Type B pancreatic cell (in vitro differentiated cells): ENCODE measurements around the gene CBX2. TPM values are rescaled to one million over a fixed set of nuclear protein-coding genes. Genes with fewer than 3 reads are reported as not detected.
A peak's percentile ranks its signal among the peaks of the same experiment; 100 is the strongest.

ENCODE experiments used
- DNase-seq: peaks from one replicate; pipeline ENCODE4 v3.0.0; 2021; ENCODE audit warnings: mixed read lengths; ENCODE audit not compliant: unreplicated experiment; ENCODE audit errors: extremely low spot score
- H3K27ac Mint-ChIP-seq: 2 replicates; pipeline ENCODE4 v1.8.0; 2021; ENCODE audit warnings: mild to moderate bottlenecking, mixed read lengths
- H3K27me3 Mint-ChIP-seq: 2 replicates; pipeline ENCODE4 v1.8.0; 2021; ENCODE audit warnings: mixed read lengths
- H3K36me3 Mint-ChIP-seq: 2 replicates; pipeline ENCODE4 v1.8.0; 2021; ENCODE audit warnings: mixed read lengths
- H3K4me1 Mint-ChIP-seq: one replicate; pipeline ENCODE4 v1.8.0; 2021; ENCODE audit warnings: mixed read lengths; ENCODE audit not compliant: unreplicated experiment
- H3K4me3 Mint-ChIP-seq: 2 replicates; pipeline ENCODE4 v1.8.0; 2021; ENCODE audit warnings: mild to moderate bottlenecking, mixed read lengths
- H3K9me3 Mint-ChIP-seq: 2 replicates; pipeline ENCODE4 v1.8.0; 2021; ENCODE audit warnings: mixed read lengths
- total RNA-seq: library from RNA; stranded (reverse); gene quantifications from 2 replicates; pipeline ENCODE4 v1.2.1, GENCODE V29; 2021; ENCODE audit warnings: low replicate concordance
- TF ChIP-seq, protein P1 (sequence below): fragments of 200-600 bp; sonication (generic); conservative IDR thresholded peaks from 2 replicates; pipeline ENCODE4 v1.5.0; 2021; ENCODE audit warnings: antibody characterized with exemption, mild to moderate bottlenecking

CBX2 gene
- total RNA-seq, 1 donor from 2014 or later = 72.0 TPM

DNA sequence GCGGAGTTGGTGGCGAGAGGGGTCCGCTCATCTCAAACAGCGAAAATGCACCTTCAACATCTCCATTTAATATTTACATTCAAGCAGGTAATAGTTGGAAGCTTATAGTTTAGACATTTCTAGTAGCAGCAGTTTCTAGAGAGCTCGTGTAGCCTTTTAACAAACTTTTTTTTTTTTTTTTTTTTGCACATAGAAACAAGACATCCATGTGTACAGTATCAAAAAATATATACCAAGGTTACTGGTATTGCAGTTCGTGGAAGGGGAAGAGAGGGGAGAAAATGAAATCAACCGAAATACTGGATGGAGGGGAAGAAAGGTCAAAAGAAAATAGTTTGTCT, 55.1 kb downstream of the CBX2 start:
- peaks cover 30% of the 10 kb centered on the region for H3K4me1 Mint-ChIP-seq
- TF ChIP-seq, protein P1, sequence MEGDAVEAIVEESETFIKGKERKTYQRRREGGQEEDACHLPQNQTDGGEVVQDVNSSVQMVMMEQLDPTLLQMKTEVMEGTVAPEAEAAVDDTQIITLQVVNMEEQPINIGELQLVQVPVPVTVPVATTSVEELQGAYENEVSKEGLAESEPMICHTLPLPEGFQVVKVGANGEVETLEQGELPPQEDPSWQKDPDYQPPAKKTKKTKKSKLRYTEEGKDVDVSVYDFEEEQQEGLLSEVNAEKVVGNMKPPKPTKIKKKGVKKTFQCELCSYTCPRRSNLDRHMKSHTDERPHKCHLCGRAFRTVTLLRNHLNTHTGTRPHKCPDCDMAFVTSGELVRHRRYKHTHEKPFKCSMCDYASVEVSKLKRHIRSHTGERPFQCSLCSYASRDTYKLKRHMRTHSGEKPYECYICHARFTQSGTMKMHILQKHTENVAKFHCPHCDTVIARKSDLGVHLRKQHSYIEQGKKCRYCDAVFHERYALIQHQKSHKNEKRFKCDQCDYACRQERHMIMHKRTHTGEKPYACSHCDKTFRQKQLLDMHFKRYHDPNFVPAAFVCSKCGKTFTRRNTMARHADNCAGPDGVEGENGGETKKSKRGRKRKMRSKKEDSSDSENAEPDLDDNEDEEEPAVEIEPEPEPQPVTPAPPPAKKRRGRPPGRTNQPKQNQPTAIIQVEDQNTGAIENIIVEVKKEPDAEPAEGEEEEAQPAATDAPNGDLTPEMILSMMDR = no peak
- no peak for DNase-seq
- H3K27ac Mint-ChIP-seq = peak overlapping the region; percentile 80
- peak overlapping the region; percentile 81 for H3K4me3 Mint-ChIP-seq
- H3K36me3 Mint-ChIP-seq = peaks cover 9% of the 10 kb centered on the region
- H3K27me3 Mint-ChIP-seq = peaks cover 25% of the 10 kb centered on the region
- H3K9me3 Mint-ChIP-seq = no peaks in the 10 kb centered on the region

GRCh38 chr17:79833744-79834564, 56.0 kb downstream of the CBX2 start:
- H3K4me1 Mint-ChIP-seq = peaks cover 27% of the 10 kb centered on the region
- no peak overlapping the region for H3K4me3 Mint-ChIP-seq
- no peak overlapping the region for H3K27ac Mint-ChIP-seq
- TF ChIP-seq, protein P1 = no peak
- peaks cover 25% of the 10 kb centered on the region for H3K27me3 Mint-ChIP-seq
- no peak for DNase-seq
- peaks cover 9% of the 10 kb centered on the region for H3K36me3 Mint-ChIP-seq
- no peaks in the 10 kb centered on the region for H3K9me3 Mint-ChIP-seq

DNA sequence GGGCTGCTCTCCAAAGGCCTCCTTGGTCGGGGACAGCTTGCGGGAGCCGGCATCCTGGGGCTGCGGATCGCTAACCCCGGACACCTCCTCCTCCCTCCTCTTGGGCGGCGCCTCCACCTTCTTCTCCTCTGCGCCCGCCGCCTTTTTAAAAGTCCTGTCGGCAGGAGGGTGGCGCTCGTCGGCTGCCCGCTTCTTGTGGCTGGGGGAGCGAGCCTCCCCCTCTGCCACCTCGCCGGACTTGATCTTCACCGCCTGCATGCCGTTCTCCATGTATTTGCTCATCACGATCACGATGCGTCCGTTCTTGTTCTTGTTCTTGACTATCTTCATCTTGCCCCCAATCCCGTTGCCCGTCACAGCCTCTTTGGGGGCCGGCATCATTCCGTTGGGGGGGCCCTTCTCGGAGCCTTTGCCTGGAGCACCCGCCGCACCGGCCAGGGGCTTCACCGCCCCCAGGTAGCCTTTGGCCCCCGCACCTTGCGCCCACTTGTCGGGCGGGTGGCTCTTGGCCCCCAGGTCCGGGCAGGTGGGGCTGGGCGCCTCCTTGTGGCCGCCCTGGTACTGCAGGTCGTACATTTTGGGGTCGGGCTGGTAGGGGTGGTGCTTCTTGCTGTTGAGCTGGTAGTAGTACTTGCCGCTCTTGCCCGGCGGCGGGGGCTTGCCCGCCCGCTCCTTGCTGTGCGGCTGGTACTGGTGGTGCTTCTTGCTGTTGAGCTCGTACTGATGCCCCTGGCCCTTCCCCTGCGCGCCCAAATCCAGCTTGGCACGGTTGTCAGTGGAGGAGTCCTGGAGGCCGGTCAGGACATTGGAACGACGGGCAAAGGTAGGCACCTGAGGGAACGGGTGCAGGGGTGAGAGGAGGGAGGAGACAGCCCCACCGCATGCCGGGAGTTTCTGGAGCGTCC, 56.9 kb downstream of the CBX2 start:
- Mint-ChIP-seq H3K27ac (peak overlapping the region; percentile 58), H3K4me1 (peaks cover 21% of the 10 kb centered on the region), H3K36me3 (peaks cover 9% of the 10 kb centered on the region), H3K4me3 (peak overlapping the region; percentile 73), H3K9me3 (no peaks in the 10 kb centered on the region), H3K27me3 (peaks cover 25% of the 10 kb centered on the region)
- TF ChIP-seq, protein P1 = peak; percentile 88
- DNase-seq = peak; percentile 79

DNA sequence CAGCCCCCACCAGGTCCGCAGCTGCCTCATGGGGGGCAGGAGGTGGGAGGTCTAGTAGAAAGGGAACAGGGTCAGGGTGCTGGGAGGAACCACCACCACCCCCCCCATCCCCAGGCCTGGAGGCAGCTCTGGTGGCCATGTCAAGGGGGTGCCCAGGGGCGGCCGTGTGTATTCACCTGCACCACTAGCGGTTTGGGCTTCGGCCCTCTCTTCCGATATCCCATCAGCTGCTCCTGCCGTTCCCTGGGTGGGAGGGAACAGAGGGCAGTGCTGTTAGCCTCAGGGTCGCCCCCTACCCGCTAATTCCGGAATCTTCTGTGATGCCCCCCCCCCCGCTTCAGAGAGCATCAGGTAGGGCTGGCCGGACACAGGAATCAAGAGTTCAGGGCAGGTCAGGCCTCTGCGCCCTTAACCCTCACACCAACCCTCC, 57.5 kb downstream of the CBX2 start:
- Mint-ChIP-seq H3K27me3 (peaks cover 32% of the 10 kb centered on the region), H3K27ac (peak overlapping the region; percentile 63), H3K4me1 (peaks cover 21% of the 10 kb centered on the region), H3K36me3 (peaks cover 9% of the 10 kb centered on the region), H3K9me3 (no peaks in the 10 kb centered on the region), H3K4me3 (peak overlapping the region; percentile 11)
- TF ChIP-seq, protein P1 = no peak
- DNase-seq = no peak

DNA sequence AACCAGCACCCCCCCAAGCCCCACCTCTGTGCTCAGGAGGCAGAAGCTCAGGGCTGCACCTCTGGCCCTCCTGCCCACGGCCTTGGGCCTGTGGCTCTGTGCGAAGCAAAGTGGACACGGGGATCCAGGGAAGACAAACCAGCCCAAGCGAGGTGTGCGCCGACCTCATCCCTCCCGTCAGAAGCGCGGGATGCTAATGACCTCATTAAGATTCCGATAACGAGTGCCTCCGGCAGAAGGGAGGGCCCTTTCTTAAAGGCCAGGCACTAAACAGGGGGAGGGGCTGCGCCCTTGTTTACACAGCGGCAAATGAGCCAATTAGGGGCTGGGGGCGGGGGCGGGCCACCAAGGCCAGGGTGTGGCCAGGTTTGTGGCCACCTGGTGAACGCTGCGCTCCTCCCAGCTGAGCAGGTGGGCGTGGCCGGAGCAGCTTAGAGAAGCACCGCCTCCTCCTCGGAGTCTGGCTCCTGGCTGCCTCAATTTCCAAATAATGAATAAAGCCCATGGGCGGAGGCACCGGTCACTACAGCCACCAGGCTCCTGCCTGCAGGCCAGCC, 58.1 kb downstream of the CBX2 start:
- TF ChIP-seq, protein P1 = no peak
- Mint-ChIP-seq H3K4me3 (peak overlapping the region; percentile 94), H3K36me3 (peaks cover 9% of the 10 kb centered on the region), H3K27me3 (peaks cover 37% of the 10 kb centered on the region), H3K27ac (peak overlapping the region; percentile 63), H3K9me3 (no peaks in the 10 kb centered on the region), H3K4me1 (peaks cover 21% of the 10 kb centered on the region)
- DNase-seq = no peak
